Stomach (tissue), 9 donors: ENCODE measurements around the gene LMF2. TPM values are rescaled to one million over a fixed set of nuclear protein-coding genes. Genes with fewer than 3 reads are reported as not detected.

Source experiments
- DNase-seq, 2 donors: peaks; one replicate each; pipeline versions ENCODE4 v3.0.0 to v3.0.0-alpha.2; 2013 to 2019
- H3K27ac ChIP-seq, 5 donors: fragments of 200-600 bp in 4 of 5; sonication (generic) in 4 of 5; one replicate each; pipeline ENCODE4 v1.5.1; 2013 to 2019; ENCODE audit warnings: mild to moderate bottlenecking in 1 of 5, moderate library complexity in 1 of 5
- H3K27me3 ChIP-seq, 3 donors: fragments of 200-600 bp; sonication (generic); one replicate each; pipeline ENCODE4 v1.5.1; 2017 to 2019; ENCODE audit warnings: mixed run types in 1 of 3
- H3K36me3 ChIP-seq, 4 donors: fragments of 200-600 bp; sonication (generic); 1 replicate in 3 of 4; 2 replicates in 1 of 4; pipeline ENCODE4 v1.5.1; 2016 to 2019
- H3K4me1 ChIP-seq, 4 donors: fragments of 200-600 bp; sonication (generic); one replicate each; pipeline ENCODE4 v1.5.1; 2016 to 2019
- H3K4me3 ChIP-seq, 4 donors: fragments of 200-600 bp; sonication (generic) in 3 of 4; one replicate each; pipeline ENCODE4 v1.5.1; 2016 to 2019; ENCODE audit warnings: mild to moderate bottlenecking in 1 of 4
- H3K9me3 ChIP-seq, 4 donors: fragments of 200-600 bp; sonication (generic); one replicate each; pipeline ENCODE4 v1.5.1; 2016 to 2019
- CTCF ChIP-seq, 7 experiments: fragments of 450-650 bp in 4 of 7; fragments of 200-600 bp in 3 of 7; sonication (generic) in 3 of 7; IDR thresholded peaks; one replicate each; pipeline ENCODE4 v1.5.1; 2016 to 2019; ENCODE audit warnings: antibody characterized with exemption in 7 of 7, control low read depth in 2 of 7, mild to moderate bottlenecking in 1 of 7
- EP300 ChIP-seq: sonication (generic); formaldehyde crosslinking; IDR thresholded peaks from one replicate; pipeline ENCODE4 v1.6.1; 2017; ENCODE audit warnings: antibody characterized with exemption
- POLR2A ChIP-seq, 4 donors: fragments of 450-650 bp; IDR thresholded peaks; one replicate each; pipeline ENCODE4 v1.6.1; 2016; ENCODE audit warnings: antibody characterized with exemption in 4 of 4, control low read depth in 2 of 4, mild to moderate bottlenecking in 1 of 4, moderate library complexity in 1 of 4
- POLR2AphosphoS5 ChIP-seq, 3 donors: sonication (generic); formaldehyde crosslinking; IDR thresholded peaks; one replicate each; pipeline ENCODE4 v1.6.1; 2016; ENCODE audit warnings: antibody characterized with exemption in 3 of 3
- WGBS, 5 donors: extraction: QIAGEN DNeasy Blood & Tissue Kit in 3 of 5; methylation state at CpG; one replicate each; pipeline versions ENCODE4 v1.1.5 to v1.1.7; 2013 to 2018; 5-methylcytosine and 5-hydroxymethylcytosine counted together
- intact Hi-C: fragments of 100-400 bp; cut with DNase I; formaldehyde crosslinking; loops from one replicate; pipeline ENCODE4 v1.15.1; 2023; ENCODE audit warnings: low total_unique reads
- polyA plus RNA-seq, 3 donors: library from polyadenylated mRNA; stranded (reverse); fragments of 200-250 nt; gene quantifications; one replicate each; pipeline ENCODE4 v1.2.3, GENCODE V29; 2013
- total RNA-seq, 5 donors: library from RNA; depleted of rRNA; stranded (reverse); fragments of >200 nt; gene quantifications; one replicate each; pipeline versions ENCODE4 v1.1.0 to v1.2.3, GENCODE V29; 2014 to 2016
- donor health status: healthy with polysubstance abuse.
- donor health status: Bipolar disorder and iron deficiency.
- donor health status: healthy.

Gene LMF2
- total and polyA plus RNA-seq, 8 donors = 11.9 to 212 (median 52.9) TPM

GRCh38 chr22:50483106-50483505, 24.4 kb downstream of the LMF2 start:
- Histone ChIP-seq H3K4me3 (peak overlapping the region in 1 of 4 donors; percentile 63), H3K27ac (peak overlapping the region in 2 of 5 donors; percentile 60 to 74), H3K36me3 (no peaks in the 10 kb centered on the region), H3K4me1 (peaks cover 24 to 51% (median 46%) of the 10 kb centered on the region in 4 donors), H3K27me3 (peaks cover 7 to 89% (median 29%) of the 10 kb centered on the region in 3 donors), H3K9me3 (no peaks in the 10 kb centered on the region)
- intact Hi-C loops = no loop called here
- TF ChIP-seq EP300 (no peak), CTCF (IDR thresholded peaks at IDR 0.05) (no peak), POLR2A (IDR thresholded peaks at IDR 0.05) (no peak), POLR2AphosphoS5 (IDR thresholded peaks at IDR 0.05) (no peak)
- no peak for DNase-seq
- 67 to 87% (median 70%) methylated on average over 3 to 10 of the region's 10 CpGs for WGBS, 5 donors

- Histone ChIP-seq H3K36me3 (no peaks in the 10 kb centered on the region), H3K27ac (peak overlapping the region in 4 of 5 donors; percentile 30 to 74 (median 67)), H3K4me1 (peaks cover 24 to 51% (median 46%) of the 10 kb centered on the region in 4 donors), H3K9me3 (no peaks in the 10 kb centered on the region), H3K4me3 (peak overlapping the region; percentile 46 to 63 (median 56)), H3K27me3 (peaks cover 7 to 82% (median 29%) of the 10 kb centered on the region in 3 donors)
- intact Hi-C loops = no loop called here
- 41 to 59% (median 53%) methylated on average over 10 to 35 of the region's 35 CpGs for WGBS, 5 donors
- DNase-seq = no peak
- TF ChIP-seq CTCF (IDR thresholded peaks at IDR 0.05) (no peak), POLR2AphosphoS5 (IDR thresholded peaks at IDR 0.05) (no peak), EP300 (no peak), POLR2A (IDR thresholded peaks at IDR 0.05) (no peak)
These were observed 25.1 kb downstream of the LMF2 start for GRCh38 chr22:50482107-50483074.

GRCh38 chr22:50481440-50482106, 25.9 kb downstream of the LMF2 start, which contains the start of gene ADM2:
ADM2 (plus strand) TSS chr22:50481543; CDS start chr22:50481848, 305 bp downstream.
- intact Hi-C loops = no loop called here
- Histone ChIP-seq H3K36me3 (no peaks in the 10 kb centered on the region), H3K4me1 (peaks cover 24 to 51% (median 46%) of the 10 kb centered on the region in 4 donors), H3K9me3 (no peaks in the 10 kb centered on the region), H3K27ac (peak within 1 kb of the TSS in 4 of 5 donors; percentile 30 to 74 (median 67)), H3K4me3 (peak within 1 kb of the TSS; percentile 46 to 63 (median 56)), H3K27me3 (peaks cover 7 to 73% (median 29%) of the 10 kb centered on the region in 3 donors)
- DNase-seq = peak; percentile 62 to 79
- WGBS, 5 donors = 2 to 3% (median 2%) methylated on average over 9 to 67 of the region's 70 CpGs
- TF ChIP-seq POLR2AphosphoS5 (IDR thresholded peaks at IDR 0.05) (no peak), CTCF (IDR thresholded peaks at IDR 0.05) (no peak), POLR2A (IDR thresholded peaks at IDR 0.05) (no peak), EP300 (no peak)

GRCh38 chr22:50481045-50481439, 26.5 kb downstream of the LMF2 start:
- Histone ChIP-seq H3K4me1 (peaks cover 24 to 51% (median 46%) of the 10 kb centered on the region in 4 donors), H3K27ac (peak overlapping the region in 3 of 5 donors; percentile 30 to 74 (median 66)), H3K4me3 (peak overlapping the region; percentile 46 to 63 (median 56)), H3K36me3 (no peaks in the 10 kb centered on the region), H3K27me3 (peaks cover 7 to 71% (median 29%) of the 10 kb centered on the region in 3 donors), H3K9me3 (no peaks in the 10 kb centered on the region)
- TF ChIP-seq EP300 = no peak
- no peak for TF ChIP-seq POLR2AphosphoS5 (IDR thresholded peaks at IDR 0.05)
- TF ChIP-seq CTCF (IDR thresholded peaks at IDR 0.05) = no peak
- TF ChIP-seq POLR2A (IDR thresholded peaks at IDR 0.05) = no peak
- intact Hi-C loops = no loop called here
- DNase-seq = no peak
- WGBS, 5 donors = 0 to 6% (median 4%) methylated on average over 1 to 45 of the region's 45 CpGs
